Measurements from ENCODE around the gene PARD3B. TPM values are rescaled to one million over a fixed set of nuclear protein-coding genes. Genes with fewer than 3 reads are reported as not detected.

Gene PARD3B
- total and polyA plus RNA-seq, 2 of the 4 experiments (the other 2 are of a cell fraction) = 3.3 to 15.6 TPM

DNA sequence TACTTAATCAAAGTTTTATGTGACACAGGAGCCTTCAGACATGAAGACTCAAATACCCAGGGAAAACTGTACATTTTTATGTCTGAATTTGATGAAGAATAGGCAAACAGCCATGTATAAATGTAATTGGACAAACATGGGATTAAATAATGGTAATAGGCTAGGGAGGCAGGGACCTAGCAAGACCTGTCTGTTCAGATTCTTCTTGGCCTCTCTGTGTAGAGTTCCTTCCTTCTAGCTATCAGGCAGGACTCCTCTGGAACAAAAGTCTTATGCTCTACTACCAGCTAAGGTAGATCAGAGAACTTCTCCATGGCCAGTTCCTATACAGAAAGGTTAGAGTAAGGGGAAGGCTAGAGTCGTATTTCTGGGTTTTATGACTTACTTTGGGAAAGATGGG, 9.5 kb upstream of the PARD3B start:
- no CpG with 5 or more reads among the region's 1 CpG for WGBS, 2 experiments (ENCODE audit: extremely low coverage in 2 of 2, insufficient read length in 1 of 2)
- no peaks in the 10 kb centered on the region for H4K20me1 ChIP-seq (ENCODE audit: insufficient read depth, low read length)
- dilution Hi-C loops (cut with HindIII; ENCODE audit: low sequenced_read_pairs, unreplicated experiment) = no loop called here
- H3K4me3 ChIP-seq (ENCODE audit: insufficient read depth, low read depth, low read length) = no peak overlapping the region
- TF ChIP-seq, protein P1, sequence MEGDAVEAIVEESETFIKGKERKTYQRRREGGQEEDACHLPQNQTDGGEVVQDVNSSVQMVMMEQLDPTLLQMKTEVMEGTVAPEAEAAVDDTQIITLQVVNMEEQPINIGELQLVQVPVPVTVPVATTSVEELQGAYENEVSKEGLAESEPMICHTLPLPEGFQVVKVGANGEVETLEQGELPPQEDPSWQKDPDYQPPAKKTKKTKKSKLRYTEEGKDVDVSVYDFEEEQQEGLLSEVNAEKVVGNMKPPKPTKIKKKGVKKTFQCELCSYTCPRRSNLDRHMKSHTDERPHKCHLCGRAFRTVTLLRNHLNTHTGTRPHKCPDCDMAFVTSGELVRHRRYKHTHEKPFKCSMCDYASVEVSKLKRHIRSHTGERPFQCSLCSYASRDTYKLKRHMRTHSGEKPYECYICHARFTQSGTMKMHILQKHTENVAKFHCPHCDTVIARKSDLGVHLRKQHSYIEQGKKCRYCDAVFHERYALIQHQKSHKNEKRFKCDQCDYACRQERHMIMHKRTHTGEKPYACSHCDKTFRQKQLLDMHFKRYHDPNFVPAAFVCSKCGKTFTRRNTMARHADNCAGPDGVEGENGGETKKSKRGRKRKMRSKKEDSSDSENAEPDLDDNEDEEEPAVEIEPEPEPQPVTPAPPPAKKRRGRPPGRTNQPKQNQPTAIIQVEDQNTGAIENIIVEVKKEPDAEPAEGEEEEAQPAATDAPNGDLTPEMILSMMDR (conservative IDR thresholded peaks at IDR 0.05; ENCODE audit: low read depth, low read length) = no peak
- no peak for TF ChIP-seq RCOR1 (IDR thresholded peaks at IDR 0.05; ENCODE audit: insufficient replicate concordance, low read length)
- TF ChIP-seq CHD1 (IDR thresholded peaks at IDR 0.05; ENCODE audit: low read depth, low read length) = no peak
- no peak for TF ChIP-seq POLR2A (IDR thresholded peaks at IDR 0.05; ENCODE audit: low read depth, low read length)
- TF ChIP-seq, protein P2, sequence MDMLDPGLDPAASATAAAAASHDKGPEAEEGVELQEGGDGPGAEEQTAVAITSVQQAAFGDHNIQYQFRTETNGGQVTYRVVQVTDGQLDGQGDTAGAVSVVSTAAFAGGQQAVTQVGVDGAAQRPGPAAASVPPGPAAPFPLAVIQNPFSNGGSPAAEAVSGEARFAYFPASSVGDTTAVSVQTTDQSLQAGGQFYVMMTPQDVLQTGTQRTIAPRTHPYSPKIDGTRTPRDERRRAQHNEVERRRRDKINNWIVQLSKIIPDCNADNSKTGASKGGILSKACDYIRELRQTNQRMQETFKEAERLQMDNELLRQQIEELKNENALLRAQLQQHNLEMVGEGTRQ (IDR thresholded peaks at IDR 0.05; ENCODE audit: low read depth, low read length) = no peak
- TF ChIP-seq, protein P3, sequence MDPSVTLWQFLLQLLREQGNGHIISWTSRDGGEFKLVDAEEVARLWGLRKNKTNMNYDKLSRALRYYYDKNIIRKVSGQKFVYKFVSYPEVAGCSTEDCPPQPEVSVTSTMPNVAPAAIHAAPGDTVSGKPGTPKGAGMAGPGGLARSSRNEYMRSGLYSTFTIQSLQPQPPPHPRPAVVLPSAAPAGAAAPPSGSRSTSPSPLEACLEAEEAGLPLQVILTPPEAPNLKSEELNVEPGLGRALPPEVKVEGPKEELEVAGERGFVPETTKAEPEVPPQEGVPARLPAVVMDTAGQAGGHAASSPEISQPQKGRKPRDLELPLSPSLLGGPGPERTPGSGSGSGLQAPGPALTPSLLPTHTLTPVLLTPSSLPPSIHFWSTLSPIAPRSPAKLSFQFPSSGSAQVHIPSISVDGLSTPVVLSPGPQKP (IDR thresholded peaks at IDR 0.05; ENCODE audit: borderline replicate concordance, low read depth, low read length) = no peak
- no peak for TF ChIP-seq FOS (IDR thresholded peaks at IDR 0.05; ENCODE audit: low read depth, low read length)
- no peak for TF ChIP-seq MXI1 (IDR thresholded peaks at IDR 0.05; ENCODE audit: borderline replicate concordance, low read depth, low read length)
- TF ChIP-seq MAZ (IDR thresholded peaks at IDR 0.05; ENCODE audit: borderline replicate concordance, low read depth, low read length) = no peak
- no peak for TF ChIP-seq MAFK (IDR thresholded peaks at IDR 0.05; ENCODE audit: low read depth, low read length)
- TF ChIP-seq NFE2L2 (IDR thresholded peaks at IDR 0.05; ENCODE audit: low read depth, low read length) = no peak
- no peak for TF ChIP-seq CEBPB (IDR thresholded peaks at IDR 0.05; ENCODE audit: low read depth, low read length)
- TF ChIP-seq RAD21 (IDR thresholded peaks at IDR 0.05; ENCODE audit: low read length) = no peak
- no peak for TF ChIP-seq BHLHE40 (IDR thresholded peaks at IDR 0.05; ENCODE audit: low read depth, low read length)
- no peak for TF ChIP-seq SMC3 (IDR thresholded peaks at IDR 0.05; ENCODE audit: low read depth, low read length)
- TF ChIP-seq RFX5 (IDR thresholded peaks at IDR 0.05; ENCODE audit: low read depth, low read length) = no peak
- ChIA-PET POLR2A (ENCODE audit: unreplicated experiment) (no interaction called here), CTCF (interaction anchor here (0.6 kb wide), 1 partner anchor 311 kb away, joined by 4 read pairs; no protein-coding TSS in a partner anchor)
- H2AFZ ChIP-seq (replicated peaks; ENCODE audit: low read length, poor library complexity) = no peak overlapping the region
- H3K9ac ChIP-seq (ENCODE audit: low read depth, low read length) = no peak overlapping the region
- no TSS peak for BruUV-seq (replicated peaks)
- no peak overlapping the region for H3K4me2 ChIP-seq (ENCODE audit: low read depth, low read length)
- ATAC-seq (ENCODE audit: low read depth) (no peak), DNase-seq (no peak)
- H3K4me1 ChIP-seq (ENCODE audit: control insufficient read depth, insufficient read depth, low read length) = peaks cover 7% of the 10 kb centered on the region; the same call in 1 of the 2 replicates
- no peak overlapping the region; a peak in 1 of 4 replicates for H4K8ac ChIP-seq (ENCODE audit: low read depth in 2 of 2, low read length in 2 of 2)
- H4K5ac ChIP-seq (ENCODE audit: low read depth, low read length) = no peak overlapping the region
- H3K36me3 ChIP-seq (ENCODE audit: control insufficient read depth, insufficient read depth, low read length) = no peaks in the 10 kb centered on the region
- H3K79me1 ChIP-seq (ENCODE audit: low read depth in 1 of 2, low read length in 2 of 2) = no peaks in the 10 kb centered on the region
- no peaks in the 10 kb centered on the region for H3K27me3 ChIP-seq (ENCODE audit: control insufficient read depth, insufficient read depth, low read length)
- no peak overlapping the region for H2AK5ac ChIP-seq (ENCODE audit: low read depth, low read length)
- H2BK120ac ChIP-seq (ENCODE audit: low read depth, low read length) = peak overlapping the region; percentile 13; the same call in 1 of the 2 replicates
- intact Hi-C loops (cut with micrococcal nuclease) = loop anchor here (5.0 kb wide), 1 partner anchor 48 kb away; no protein-coding TSS in a partner anchor
- H3K18ac ChIP-seq (ENCODE audit: low read depth, low read length) = no peak overlapping the region
- no peaks in the 10 kb centered on the region for H3K9me3 ChIP-seq (ENCODE audit: control insufficient read depth, insufficient read depth, low read length)
- no peak overlapping the region for H3K23ac ChIP-seq (ENCODE audit: low read depth, low read length)
- H3K27ac ChIP-seq (ENCODE audit: insufficient read depth, low read length) = no peak overlapping the region
- in situ Hi-C loops (cut with MboI; ENCODE audit: low sequenced_read_pairs) = loop anchor here (25.0 kb wide), 1 partner anchor 1152 kb away; the partner anchor contains the start of gene NRP2
- no peak overlapping the region for H4K91ac ChIP-seq (ENCODE audit: insufficient read depth, low read depth, low read length)
- H2BK5ac ChIP-seq (ENCODE audit: low read depth, low read length, poor library complexity, severe bottlenecking) = no peak overlapping the region
- peak overlapping the region; percentile 2; the same call in 1 of the 3 replicates for H2BK15ac ChIP-seq (ENCODE audit: low read depth, low read length)
- H3K56ac ChIP-seq (ENCODE audit: extremely low read depth, insufficient read depth, low read length) = no peak overlapping the region
- H3K9me1 ChIP-seq (ENCODE audit: insufficient read depth, low read length) = no peaks in the 10 kb centered on the region; the same call in 1 of the 2 replicates
- H2BK20ac ChIP-seq (ENCODE audit: low read depth, low read length) = 0 out of 2 replicates have a peak overlapping the region, but pooled peaks have one; percentile 64
- H3K4ac ChIP-seq (ENCODE audit: low read depth, low read length) = 0 out of 2 replicates have a peak overlapping the region, but pooled peaks have one; percentile 21
- H3K14ac ChIP-seq (replicated peaks; ENCODE audit: low read depth, low read length) = 0 out of 2 replicates have a peak overlapping the region, but pooled peaks have one; percentile 6
- H2AK9ac ChIP-seq (replicated peaks; ENCODE audit: low read depth, low read length, poor library complexity) = no peak overlapping the region
